ENCODE data around the gene SH2D3A.
"Not testable (repeated sequence)": the region's sequence is repeated elsewhere in the genome, so short reads cannot be mapped to it uniquely, and the experiment has no call there.

SH2D3A gene

DNA sequence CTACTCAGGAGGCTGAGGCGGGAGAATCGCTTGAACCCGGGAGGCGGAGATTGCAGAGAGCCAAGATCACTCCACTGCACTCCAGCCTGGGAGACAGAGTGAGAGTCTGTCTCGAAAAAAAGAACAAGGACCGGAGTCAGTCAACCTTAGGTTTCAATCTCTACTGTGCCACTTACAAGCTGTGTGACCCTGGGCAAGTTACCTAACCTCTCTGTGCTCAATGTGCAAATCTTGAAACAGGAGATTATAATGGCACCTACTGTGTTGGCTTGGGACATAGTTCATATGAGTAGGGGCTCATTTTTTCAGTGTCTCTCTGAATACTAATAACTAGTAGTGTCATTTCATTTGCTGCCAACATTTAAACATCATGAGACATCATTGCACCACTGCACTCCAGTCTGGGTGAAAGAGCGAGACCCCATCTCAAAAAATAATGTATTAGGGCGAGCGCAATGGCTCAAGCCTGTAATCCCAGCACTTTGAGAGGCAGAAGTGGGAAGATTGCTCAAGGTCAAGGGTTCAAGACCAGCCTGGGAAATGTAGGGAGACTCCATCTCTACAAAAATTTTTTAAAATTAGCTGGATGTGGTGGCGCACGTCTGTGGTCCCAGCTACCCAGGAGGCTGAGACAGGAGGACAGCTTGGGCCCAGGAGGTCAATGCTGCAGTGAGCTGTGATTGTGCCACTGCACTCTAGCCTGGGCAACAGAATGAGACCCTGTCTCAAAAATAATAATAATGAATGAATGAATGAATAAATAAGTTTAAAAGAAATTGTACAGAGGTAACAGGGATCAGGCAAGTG, 52.3 kb downstream of the SH2D3A start:
- in situ Hi-C loops (cut with HindIII; ENCODE audit: low pct_ligation_motif_present, low pct_unique_long_range_greater_than_20kb, low sequenced_read_pairs): no loop called here
- DNase-seq: no peak

DNA sequence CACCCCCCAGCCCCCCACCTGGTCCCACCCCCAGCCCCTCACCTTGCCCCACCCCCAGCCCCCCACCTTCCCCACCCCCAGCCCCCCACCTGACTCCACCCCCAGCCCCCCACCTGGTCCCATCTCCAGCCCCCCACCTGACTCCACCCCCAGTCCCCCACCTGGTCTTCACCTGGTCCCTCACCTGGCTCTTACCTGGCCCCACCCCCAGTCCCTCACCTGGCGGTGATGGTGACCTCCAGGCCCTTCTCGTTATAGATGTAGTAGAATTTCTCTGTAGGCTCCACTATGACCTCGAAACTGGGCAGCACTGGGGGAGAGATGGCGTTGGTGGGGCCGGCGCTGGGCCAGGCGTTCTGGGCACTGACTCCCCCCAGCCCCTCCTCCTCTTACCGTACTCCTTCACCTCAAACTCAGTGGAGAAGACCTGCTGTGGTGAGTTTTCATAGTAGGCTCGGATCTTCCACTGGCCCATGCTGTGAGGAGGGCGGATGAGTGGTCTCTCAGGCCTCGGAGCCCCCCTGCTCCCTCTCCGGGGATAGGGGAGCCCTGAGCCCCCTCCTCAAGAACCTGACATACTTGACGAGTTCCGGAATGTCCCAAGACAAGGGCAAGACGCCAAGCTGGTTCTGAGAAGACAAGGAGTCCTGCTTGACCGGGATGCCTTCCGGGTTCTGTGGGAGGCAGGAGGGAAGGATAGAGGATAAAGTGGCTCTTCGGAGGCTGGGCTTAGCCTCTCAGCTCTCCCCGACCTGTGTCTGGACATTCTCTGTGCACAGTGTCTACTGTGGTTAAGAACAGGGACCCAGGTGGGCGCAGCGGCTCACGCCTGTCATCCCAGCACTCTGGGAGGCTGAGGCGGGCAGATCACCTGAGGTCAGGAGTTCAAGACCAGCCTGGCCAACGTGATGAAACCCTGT, 53.2 kb downstream of the SH2D3A start:
- in situ Hi-C loops (cut with HindIII; ENCODE audit: low pct_ligation_motif_present, low pct_unique_long_range_greater_than_20kb, low sequenced_read_pairs): no loop called here
- no peak for DNase-seq

DNA sequence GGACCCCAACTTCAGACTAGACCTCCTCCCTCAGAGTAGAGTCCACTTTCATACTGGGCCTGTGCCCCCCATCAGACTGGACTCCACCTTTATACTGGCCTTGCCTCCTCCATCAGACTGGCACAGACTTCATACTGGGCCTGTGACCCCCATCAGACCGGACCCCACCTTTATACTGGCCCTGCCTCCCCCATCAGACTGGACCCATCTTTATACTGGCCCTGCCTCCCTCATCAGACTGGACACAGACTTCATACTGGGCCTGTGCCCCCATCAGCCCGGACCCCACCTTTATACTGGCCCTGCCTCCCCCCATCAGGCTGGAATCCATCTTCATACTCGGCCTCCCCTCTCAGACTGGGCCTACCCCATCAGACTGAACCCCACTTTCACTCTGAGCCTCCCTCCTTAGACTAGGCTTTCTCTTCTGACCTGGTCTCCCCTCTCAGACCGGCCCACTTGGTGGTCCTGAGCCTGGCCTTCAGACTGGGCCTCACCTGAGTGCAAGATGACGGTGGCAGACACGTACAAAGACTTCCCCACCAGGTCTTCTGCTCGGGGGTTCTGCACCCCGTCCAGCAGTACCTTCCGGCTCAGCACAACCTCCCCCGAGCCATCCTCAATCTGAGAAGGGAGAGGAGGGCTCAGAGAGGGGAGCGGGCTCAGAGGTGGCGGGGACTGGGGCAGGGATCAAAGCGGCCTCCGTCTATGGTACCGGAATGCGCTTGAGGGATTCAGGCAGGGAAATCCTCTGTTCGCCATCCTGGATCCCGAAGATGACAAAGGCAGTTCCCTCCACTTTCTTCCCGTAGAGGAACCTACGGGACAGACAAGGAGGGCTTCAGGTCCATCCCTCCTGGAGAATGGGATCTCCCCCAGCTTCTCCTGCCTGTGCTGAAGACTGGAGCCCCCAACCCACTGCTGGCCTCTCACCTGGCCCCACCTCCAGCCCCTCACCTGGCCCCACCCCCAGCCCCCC, 54.3 kb downstream of the SH2D3A start:
- no peak for DNase-seq
- in situ Hi-C loops (cut with HindIII; ENCODE audit: low pct_ligation_motif_present, low pct_unique_long_range_greater_than_20kb, low sequenced_read_pairs): no loop called here

DNA sequence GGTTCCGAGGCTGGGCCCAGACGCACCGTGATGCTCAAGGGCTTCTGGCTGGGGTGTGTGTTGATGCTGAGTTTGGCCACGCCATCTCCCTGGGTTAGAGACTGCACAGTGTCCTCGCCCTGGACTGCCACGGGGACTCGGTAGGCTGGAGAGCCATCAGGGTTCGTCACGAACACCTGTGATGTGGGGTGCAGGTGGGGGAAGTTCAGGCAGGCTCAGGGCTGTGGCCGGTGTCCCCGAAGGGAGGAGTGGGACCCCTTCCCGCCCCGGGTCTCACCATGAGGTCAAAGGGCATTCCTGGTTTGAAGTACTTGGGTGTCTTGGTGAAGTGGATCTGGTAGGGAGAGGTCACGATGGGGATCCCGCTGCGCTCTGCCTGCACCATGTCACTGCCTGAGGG, 55.0 kb downstream of the SH2D3A start:
- in situ Hi-C loops (cut with HindIII; ENCODE audit: low pct_ligation_motif_present, low pct_unique_long_range_greater_than_20kb, low sequenced_read_pairs): no loop called here

DNA sequence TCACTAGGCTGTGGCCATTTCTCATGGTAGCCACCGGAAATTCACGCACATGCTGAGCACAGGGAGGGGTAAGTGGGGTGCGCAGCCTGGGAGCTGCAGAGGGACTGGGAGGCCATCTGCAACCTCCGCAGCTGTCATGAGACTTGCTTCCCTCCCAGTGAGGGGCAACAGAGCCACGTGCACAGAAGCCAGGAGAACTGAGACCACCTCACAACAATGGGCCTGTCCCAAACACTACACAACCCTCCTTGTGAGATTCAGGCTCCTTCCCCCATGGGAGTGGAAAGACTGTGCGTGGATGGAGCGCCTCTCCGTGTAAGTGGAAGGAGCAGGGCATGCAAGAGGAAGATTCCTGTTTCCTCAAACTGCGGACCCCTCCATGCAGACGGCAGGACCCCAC, 55.6 kb downstream of the SH2D3A start:
- in situ Hi-C loops (cut with HindIII; ENCODE audit: low pct_ligation_motif_present, low pct_unique_long_range_greater_than_20kb, low sequenced_read_pairs): no loop called here
- no peak for DNase-seq

More for the DNA sequence above, 55.0 kb downstream of the SH2D3A start:
- no peak for DNase-seq

DNA sequence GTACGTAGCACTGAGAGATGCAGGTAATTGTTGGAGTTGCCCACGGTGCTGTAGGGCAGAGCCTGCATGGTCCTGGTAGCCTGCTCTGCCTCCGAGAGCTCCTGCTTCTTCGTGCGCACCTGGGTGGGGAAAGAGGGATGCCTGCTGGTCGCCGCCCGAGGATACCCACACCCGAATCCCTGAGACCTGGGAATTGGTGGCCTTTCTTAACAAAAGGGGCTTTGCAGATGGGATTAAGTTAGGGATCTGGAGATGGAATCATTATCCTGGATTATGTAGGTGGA, 56.2 kb downstream of the SH2D3A start:
- no peak for DNase-seq
- in situ Hi-C loops (cut with HindIII; ENCODE audit: low pct_ligation_motif_present, low pct_unique_long_range_greater_than_20kb, low sequenced_read_pairs): no loop called here

DNA sequence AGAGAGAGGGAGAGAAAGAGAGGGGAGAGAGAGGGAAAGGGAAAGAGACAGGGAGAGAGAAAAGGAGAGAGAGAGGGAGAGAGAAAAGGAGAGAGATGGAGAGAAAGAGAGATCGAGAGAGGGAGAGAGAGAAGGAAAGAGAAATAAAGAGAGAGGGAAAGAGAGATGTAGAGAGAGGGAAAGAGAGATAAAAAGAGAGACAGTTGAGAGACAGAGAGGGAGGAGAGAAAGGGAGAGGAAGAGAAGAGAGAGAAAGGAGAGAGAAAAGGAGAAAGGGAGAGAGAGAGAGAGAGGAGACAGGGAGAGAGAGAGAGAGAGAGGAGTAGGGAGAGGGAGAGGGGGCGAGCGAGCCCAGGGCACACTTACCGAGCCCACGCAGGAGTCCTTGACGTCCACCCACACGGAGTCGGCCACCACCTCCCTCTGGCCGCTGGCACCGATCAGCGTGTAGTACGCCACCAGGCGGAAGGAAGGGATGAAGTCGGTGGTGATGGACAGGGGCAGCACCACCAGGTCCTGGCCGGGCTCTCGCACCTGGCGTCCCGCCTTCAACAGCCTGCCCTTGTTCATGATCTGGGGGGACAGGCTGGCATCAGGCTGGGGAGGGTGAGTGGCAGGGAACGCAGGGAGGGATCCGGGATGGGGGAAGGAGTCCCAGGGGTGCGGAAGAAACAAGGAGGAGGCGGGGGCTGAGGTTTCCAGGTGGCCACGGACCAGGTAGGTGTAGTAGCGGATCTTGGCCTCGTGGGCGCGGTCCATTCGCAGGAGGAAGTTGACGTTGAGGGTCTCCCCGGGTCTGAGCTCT, 56.8 kb downstream of the SH2D3A start:
- in situ Hi-C loops (cut with HindIII; ENCODE audit: low pct_ligation_motif_present, low pct_unique_long_range_greater_than_20kb, low sequenced_read_pairs): no loop called here
- no peak for DNase-seq

DNA sequence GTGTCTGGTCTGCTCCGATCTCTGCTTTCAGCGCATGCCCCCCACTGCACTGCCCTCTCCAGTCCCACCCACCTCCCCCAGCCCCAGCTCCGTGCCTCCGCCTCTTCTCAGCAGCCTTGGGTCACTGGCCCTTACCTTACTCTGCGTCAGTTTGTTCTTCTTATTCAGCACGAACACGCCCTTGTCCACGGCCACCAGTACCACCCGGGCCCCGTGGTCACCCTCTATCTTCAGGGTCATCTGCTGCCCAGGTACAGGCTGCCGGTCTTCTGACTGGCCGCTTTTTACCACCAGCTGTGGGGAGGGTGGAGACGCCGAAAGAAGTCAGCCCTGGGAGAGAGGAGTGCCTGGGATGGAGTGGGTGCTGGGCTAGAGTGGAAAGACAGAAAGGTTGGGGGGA, 57.7 kb downstream of the SH2D3A start:
- in situ Hi-C loops (cut with HindIII; ENCODE audit: low pct_ligation_motif_present, low pct_unique_long_range_greater_than_20kb, low sequenced_read_pairs): no loop called here
- no peak for DNase-seq

DNA sequence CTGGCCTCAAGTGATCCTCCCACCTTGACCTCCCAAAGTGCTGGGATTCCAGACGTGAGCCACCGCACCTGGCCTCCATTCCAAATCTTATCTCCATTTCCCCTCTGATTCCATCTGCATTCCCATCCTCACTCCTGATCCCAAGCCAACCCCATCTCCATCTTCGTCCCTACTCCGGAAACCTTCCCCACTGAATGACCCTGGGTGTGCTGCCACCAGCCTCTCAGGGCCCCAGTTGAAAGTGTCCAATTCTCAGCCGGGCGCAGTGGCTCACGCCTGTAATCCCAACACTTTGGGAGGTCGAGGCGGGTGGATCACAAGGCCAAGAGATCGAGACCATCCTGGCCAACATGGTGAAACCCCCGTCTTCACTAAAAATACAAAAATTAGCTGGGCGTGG, 58.3 kb downstream of the SH2D3A start:
- DNase-seq; in situ Hi-C loops (cut with HindIII; ENCODE audit: low pct_ligation_motif_present, low pct_unique_long_range_greater_than_20kb, low sequenced_read_pairs): not testable (repeated sequence)

DNA sequence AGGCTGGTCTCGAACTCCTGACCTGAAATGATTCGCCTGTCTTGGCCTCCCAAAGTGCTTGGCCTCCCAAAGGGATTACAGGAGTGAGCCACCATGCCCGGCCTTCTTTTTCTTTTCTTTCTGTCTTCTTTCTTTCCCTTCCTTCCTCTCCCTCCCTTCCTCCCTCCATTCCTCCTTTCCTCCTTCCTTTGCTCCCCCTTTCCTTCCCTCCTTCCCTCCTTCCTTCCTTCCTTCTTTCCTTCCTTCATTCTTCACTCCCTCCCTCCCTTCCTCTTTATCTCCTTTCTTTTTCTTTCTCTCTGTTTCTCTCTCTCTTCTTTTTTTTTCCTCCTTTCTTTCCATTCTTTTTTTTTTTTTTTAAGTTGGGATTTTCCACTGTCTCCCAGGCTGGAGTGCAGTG, 58.9 kb downstream of the SH2D3A start:
- in situ Hi-C loops (cut with HindIII; ENCODE audit: low pct_ligation_motif_present, low pct_unique_long_range_greater_than_20kb, low sequenced_read_pairs): no loop called here

DNA sequence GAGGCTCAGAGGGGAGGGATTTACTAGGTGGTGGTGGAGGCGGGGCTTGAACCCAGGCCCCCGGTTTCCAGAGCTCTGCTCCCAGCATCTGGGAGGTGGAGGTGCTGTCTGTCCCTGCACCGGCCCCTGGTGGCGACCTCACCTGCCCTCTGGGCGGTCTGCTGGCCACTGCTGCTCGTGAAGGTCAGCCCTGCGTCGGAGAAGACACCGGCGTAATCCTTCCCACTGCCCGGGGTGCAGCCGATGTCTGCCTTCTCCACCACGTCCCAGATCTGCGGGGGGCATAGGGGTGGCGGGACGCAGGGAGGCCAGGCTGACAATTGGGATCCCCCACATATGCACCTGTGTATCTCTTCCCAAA, 59.6 kb downstream of the SH2D3A start:
- in situ Hi-C loops (cut with HindIII; ENCODE audit: low pct_ligation_motif_present, low pct_unique_long_range_greater_than_20kb, low sequenced_read_pairs): no loop called here
- DNase-seq: no peak

More for the DNA sequence above, 58.9 kb downstream of the SH2D3A start:
- DNase-seq: no peak

DNA sequence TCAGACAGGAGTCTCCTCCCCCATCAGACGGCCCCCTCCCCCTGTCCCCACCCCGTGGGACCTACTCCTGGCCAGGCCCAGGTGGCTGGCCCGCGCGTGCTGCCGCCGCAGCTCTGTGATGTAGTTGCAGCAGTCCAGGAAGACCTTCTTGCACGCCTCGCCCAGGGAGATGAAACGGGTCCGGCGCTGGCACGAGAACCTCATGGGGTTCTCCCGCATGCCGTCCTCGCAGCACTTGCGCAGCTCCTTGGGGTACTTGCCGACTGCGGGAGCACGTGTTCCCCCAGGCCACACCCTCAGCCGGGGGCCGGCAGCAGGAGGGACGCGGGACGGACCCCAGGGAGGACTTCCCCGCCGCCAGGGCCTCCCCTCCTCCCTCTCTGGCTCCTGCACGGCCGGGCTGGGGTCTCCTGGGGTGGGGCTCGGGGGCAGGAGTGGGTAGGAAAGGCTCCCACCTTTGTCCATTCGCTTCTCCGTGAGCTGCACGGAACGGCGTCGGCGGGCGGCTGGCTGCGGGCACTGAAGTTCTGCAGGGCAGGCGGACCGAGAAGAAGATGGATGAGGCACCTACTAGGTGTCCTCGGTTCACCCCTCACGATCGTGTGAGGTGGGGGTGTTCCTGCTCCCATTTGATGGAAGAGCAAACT, 60.1 kb downstream of the SH2D3A start:
- no peak for DNase-seq
- in situ Hi-C loops (cut with HindIII; ENCODE audit: low pct_ligation_motif_present, low pct_unique_long_range_greater_than_20kb, low sequenced_read_pairs): no loop called here

DNA sequence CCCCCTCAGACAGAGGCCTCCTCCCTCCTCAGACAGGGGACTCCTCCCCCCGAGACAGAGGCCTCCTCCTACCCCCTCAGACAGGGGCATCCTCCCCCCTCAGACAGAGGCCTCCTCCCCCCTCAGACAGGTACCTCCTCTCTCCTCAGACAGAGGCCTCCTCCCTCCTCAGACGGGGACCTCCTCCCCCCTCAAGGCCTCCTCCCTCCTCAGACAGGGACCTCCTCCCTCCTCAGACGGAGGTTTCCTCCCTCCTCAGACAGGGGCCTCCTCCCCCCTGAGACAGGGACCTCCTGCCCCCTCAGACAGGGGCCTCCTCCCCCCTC, 60.6 kb downstream of the SH2D3A start:
- in situ Hi-C loops (cut with HindIII; ENCODE audit: low pct_ligation_motif_present, low pct_unique_long_range_greater_than_20kb, low sequenced_read_pairs): no loop called here
- DNase-seq: no peak

DNA sequence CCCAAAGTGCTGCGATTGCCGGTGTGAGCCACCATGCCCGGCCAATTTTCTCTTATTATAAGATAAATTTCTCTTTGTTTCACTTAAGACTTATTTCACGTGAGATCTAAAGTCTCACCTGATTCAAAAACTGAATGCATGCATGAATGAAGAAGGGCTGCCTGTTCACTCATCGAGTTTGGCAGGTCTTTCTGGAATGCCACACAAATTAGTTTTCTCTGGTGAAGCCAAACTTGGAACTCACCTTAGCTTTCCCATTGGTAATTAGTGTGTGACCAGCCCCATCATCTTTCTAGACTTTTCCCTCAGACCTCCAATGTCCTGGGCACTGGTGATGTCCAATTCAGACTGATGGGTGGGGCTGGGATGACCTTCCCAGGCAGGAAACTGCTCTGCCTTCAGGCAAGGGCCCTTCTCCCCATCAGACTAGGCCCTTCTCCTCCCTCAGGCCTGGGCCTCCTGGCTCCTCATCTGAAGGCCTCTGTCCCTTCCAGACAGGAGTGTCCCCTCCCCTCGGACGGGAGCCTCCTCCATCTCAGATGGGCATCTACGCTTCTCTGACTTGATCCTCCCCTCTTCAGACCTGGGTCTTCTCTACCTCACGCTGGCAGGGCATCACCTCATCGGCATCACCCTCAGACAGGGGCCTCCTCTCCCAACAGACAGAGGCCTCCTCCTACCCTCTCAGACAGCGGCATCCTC, 61.2 kb downstream of the SH2D3A start:
- DNase-seq: no peak
- in situ Hi-C loops (cut with HindIII; ENCODE audit: low pct_ligation_motif_present, low pct_unique_long_range_greater_than_20kb, low sequenced_read_pairs): no loop called here
